Vagina (tissue), 2 donors: Measurements from ENCODE around the gene FHIP1A.

Source experiments
- POLR2A ChIP-seq, 2 donors: fragments of 450-650 bp; IDR thresholded peaks; one replicate each; pipeline ENCODE4 v1.6.1; 2017; ENCODE audit warnings: antibody characterized with exemption in 2 of 2, mild to moderate bottlenecking in 2 of 2, moderate library complexity in 2 of 2
- POLR2AphosphoS5 ChIP-seq, 2 donors: sonication (generic); formaldehyde crosslinking; IDR thresholded peaks; one replicate each; pipeline ENCODE4 v1.9.0; 2017; ENCODE audit warnings: antibody characterized with exemption in 2 of 2, mild to moderate bottlenecking in 2 of 2, low read depth in 1 of 2; ENCODE audit not compliant: insufficient read depth in 1 of 2
- TF ChIP-seq, protein P1 (sequence below), 3 experiments: fragments of 450-650 bp in 2 of 3; fragments of 200-600 bp in 1 of 3; sonication (generic) in 1 of 3; IDR thresholded peaks; one replicate each; pipeline ENCODE4 v1.5.1; 2017 to 2019; ENCODE audit warnings: antibody characterized with exemption in 3 of 3, mild to moderate bottlenecking in 2 of 3, moderate library complexity in 2 of 3

- TF ChIP-seq, protein P1, sequence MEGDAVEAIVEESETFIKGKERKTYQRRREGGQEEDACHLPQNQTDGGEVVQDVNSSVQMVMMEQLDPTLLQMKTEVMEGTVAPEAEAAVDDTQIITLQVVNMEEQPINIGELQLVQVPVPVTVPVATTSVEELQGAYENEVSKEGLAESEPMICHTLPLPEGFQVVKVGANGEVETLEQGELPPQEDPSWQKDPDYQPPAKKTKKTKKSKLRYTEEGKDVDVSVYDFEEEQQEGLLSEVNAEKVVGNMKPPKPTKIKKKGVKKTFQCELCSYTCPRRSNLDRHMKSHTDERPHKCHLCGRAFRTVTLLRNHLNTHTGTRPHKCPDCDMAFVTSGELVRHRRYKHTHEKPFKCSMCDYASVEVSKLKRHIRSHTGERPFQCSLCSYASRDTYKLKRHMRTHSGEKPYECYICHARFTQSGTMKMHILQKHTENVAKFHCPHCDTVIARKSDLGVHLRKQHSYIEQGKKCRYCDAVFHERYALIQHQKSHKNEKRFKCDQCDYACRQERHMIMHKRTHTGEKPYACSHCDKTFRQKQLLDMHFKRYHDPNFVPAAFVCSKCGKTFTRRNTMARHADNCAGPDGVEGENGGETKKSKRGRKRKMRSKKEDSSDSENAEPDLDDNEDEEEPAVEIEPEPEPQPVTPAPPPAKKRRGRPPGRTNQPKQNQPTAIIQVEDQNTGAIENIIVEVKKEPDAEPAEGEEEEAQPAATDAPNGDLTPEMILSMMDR (IDR thresholded peaks at IDR 0.05) = no peak
- TF ChIP-seq POLR2AphosphoS5 (IDR thresholded peaks at IDR 0.05; ENCODE audit: insufficient read depth in 1 of 2, low read depth in 1 of 2) (no peak), POLR2A (IDR thresholded peaks at IDR 0.05) (no peak)
Measured at GRCh38 chr4:151426513-151426912, 17.5 kb downstream of the FHIP1A start.
